Ovary (tissue), 9 donors: ENCODE measurements around the gene RALBP1. TPM values are rescaled to one million over a fixed set of nuclear protein-coding genes. Genes with fewer than 3 reads are reported as not detected.

Experiments used
- DNase-seq, 5 donors: peaks; one replicate each; pipeline ENCODE4 v3.0.0-alpha.2; 2019 to 2020
- H3K27ac ChIP-seq, 2 donors: fragments of 200-600 bp; one replicate each; pipeline versions ENCODE4 v1.5.1 to v1.8.0; 2019 to 2022
- H3K27me3 ChIP-seq: fragments of 200-600 bp; one replicate; pipeline ENCODE4 v1.8.0; 2022
- H3K36me3 ChIP-seq: fragments of 200-600 bp; sonication (generic); one replicate; pipeline ENCODE4 v1.5.1; 2019
- H3K4me1 ChIP-seq: one replicate; pipeline ENCODE4 v1.8.1; 2013; ENCODE audit warnings: mild to moderate bottlenecking, moderate library complexity; ENCODE audit not compliant: insufficient read depth
- H3K4me3 ChIP-seq: fragments of 200-600 bp; sonication (generic); one replicate; pipeline ENCODE4 v1.5.1; 2017
- H3K9me3 ChIP-seq, 2 donors: fragments of 200-600 bp in 1 of 2; sonication (generic) in 1 of 2; one replicate each; pipeline versions ENCODE4 v1.5.1 to v1.8.1; 2013 to 2019; ENCODE audit warnings: mild to moderate bottlenecking in 1 of 2, moderate library complexity in 1 of 2
- EP300 ChIP-seq: sonication (generic); formaldehyde crosslinking; IDR thresholded peaks from one replicate; pipeline ENCODE4 v1.6.1; 2017; ENCODE audit warnings: antibody characterized with exemption
- POLR2A ChIP-seq: fragments of 450-650 bp; IDR thresholded peaks from one replicate; pipeline ENCODE4 v1.6.1; 2017; ENCODE audit warnings: antibody characterized with exemption, mild to moderate bottlenecking, moderate library complexity
- WGBS, 3 donors: extraction: QIAGEN DNeasy Blood & Tissue Kit in 1 of 3; methylation state at CpG; one replicate each; pipeline versions ENCODE4 v1.1.5 to v1.1.7; 2013 to 2017; 5-methylcytosine and 5-hydroxymethylcytosine counted together
- intact Hi-C, 4 donors: fragments of 100-400 bp; cut with DNase I; formaldehyde crosslinking; loops; one replicate each; pipeline versions ENCODE4 v1.11.0 to v1.15.1; 2022 to 2023
- polyA plus RNA-seq, 2 donors: library from polyadenylated mRNA; stranded (reverse); fragments of 200-250 nt in 1 of 2; fragments of 350-450 nt in 1 of 2; fragmentation: Illumina TruSeq in 1 of 2; extraction: RNeasy Lipid Tissue Mini Kit (QIAGEN cat#74804) in 1 of 2; gene quantifications; one replicate each; pipeline ENCODE4 v1.2.3, GENCODE V29; 2013 to 2014
- total RNA-seq, 7 donors: library from RNA; depleted of rRNA in 2 of 7; stranded (reverse); fragments of >200 nt in 2 of 7; fragmentation: NEBNext Ultra II Directional in 3 of 7; extraction: Animal tissue kit (Norgen Biotek cat#: 25700) in 3 of 7; gene quantifications; one replicate each; pipeline versions ENCODE4 v1.1.0 to v1.2.4, GENCODE V29; 2016 to 2023
- TF ChIP-seq, protein P1 (sequence below), 3 donors: fragments of 450-650 bp in 2 of 3; fragments of 200-600 bp in 1 of 3; IDR thresholded peaks; one replicate each; pipeline versions ENCODE4 v1.5.1 to v1.8.0; 2016 to 2022; ENCODE audit warnings: antibody characterized with exemption in 3 of 3, mild to moderate bottlenecking in 1 of 3
- donor health status: DM: no; HTN: no; CAD: no; lungs with moderate emphysema.
- donor health status: DM: no; HTN: no; CAD: no.
- donor health status: Bipolar disorder and iron deficiency.
- donor health status: DM: yes; HTN: yes; CAD: no.
- donor health status: DM: no; HTN: no; CAD: no.
- donor health status: DM: yes; HTN: yes; CAD: no.

Gene RALBP1
- total and polyA plus RNA-seq, 9 donors = 24.7 to 66.3 (median 42.1) TPM

- 61 to 70% (median 66%) methylated on average over 18 of the region's 18 CpGs for WGBS, 3 donors
- TF ChIP-seq EP300 (no peak), POLR2A (no peak)
- TF ChIP-seq, protein P1, sequence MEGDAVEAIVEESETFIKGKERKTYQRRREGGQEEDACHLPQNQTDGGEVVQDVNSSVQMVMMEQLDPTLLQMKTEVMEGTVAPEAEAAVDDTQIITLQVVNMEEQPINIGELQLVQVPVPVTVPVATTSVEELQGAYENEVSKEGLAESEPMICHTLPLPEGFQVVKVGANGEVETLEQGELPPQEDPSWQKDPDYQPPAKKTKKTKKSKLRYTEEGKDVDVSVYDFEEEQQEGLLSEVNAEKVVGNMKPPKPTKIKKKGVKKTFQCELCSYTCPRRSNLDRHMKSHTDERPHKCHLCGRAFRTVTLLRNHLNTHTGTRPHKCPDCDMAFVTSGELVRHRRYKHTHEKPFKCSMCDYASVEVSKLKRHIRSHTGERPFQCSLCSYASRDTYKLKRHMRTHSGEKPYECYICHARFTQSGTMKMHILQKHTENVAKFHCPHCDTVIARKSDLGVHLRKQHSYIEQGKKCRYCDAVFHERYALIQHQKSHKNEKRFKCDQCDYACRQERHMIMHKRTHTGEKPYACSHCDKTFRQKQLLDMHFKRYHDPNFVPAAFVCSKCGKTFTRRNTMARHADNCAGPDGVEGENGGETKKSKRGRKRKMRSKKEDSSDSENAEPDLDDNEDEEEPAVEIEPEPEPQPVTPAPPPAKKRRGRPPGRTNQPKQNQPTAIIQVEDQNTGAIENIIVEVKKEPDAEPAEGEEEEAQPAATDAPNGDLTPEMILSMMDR (IDR thresholded peaks at IDR 0.05) = no peak
- H3K27me3 ChIP-seq = no peaks in the 10 kb centered on the region
- H3K27ac ChIP-seq = no peak overlapping the region
- no peak for DNase-seq
- H3K4me3 ChIP-seq = no peak overlapping the region
- no peaks in the 10 kb centered on the region for H3K36me3 ChIP-seq
- H3K4me1 ChIP-seq = peaks cover 6% of the 10 kb centered on the region
- no peaks in the 10 kb centered on the region for H3K9me3 ChIP-seq
- intact Hi-C loops = loop anchor here in 1 of 4 donors (10.0 kb wide), 1 partner anchor 1289 kb away; no protein-coding TSS in a partner anchor
Measured at GRCh38 chr18:9434122-9434701, 41.1 kb upstream of the RALBP1 start.

- H3K9me3 ChIP-seq = no peaks in the 10 kb centered on the region
- no peak overlapping the region for H3K4me3 ChIP-seq
- intact Hi-C loops = loop anchor here in 1 of 4 donors (10.0 kb wide), 1 partner anchor 1290 kb away; no protein-coding TSS in a partner anchor
- H3K36me3 ChIP-seq = no peaks in the 10 kb centered on the region
- WGBS, 3 donors = 97% methylated on average over 17 of the region's 17 CpGs
- peaks cover 6% of the 10 kb centered on the region for H3K4me1 ChIP-seq
- no peak overlapping the region for H3K27ac ChIP-seq
- DNase-seq = no peak
- H3K27me3 ChIP-seq = no peaks in the 10 kb centered on the region
- TF ChIP-seq, protein P1 (IDR thresholded peaks at IDR 0.05) = no peak
- no peak for TF ChIP-seq EP300
- no peak for TF ChIP-seq POLR2A
Measured at GRCh38 chr18:9435041-9435440, 40.3 kb upstream of the RALBP1 start.

GRCh38 chr18:9436206-9436929 is 38.9 kb upstream of the RALBP1 start:
- Histone ChIP-seq H3K4me3 (no peak overlapping the region), H3K4me1 (peaks cover 6% of the 10 kb centered on the region), H3K36me3 (no peaks in the 10 kb centered on the region), H3K27me3 (no peaks in the 10 kb centered on the region), H3K9me3 (no peaks in the 10 kb centered on the region), H3K27ac (no peak overlapping the region)
- intact Hi-C loops = loop anchor here in 1 of 4 donors (10.0 kb wide), 1 partner anchor 1292 kb away; no protein-coding TSS in a partner anchor
- no peak for TF ChIP-seq EP300
- TF ChIP-seq, protein P1 (IDR thresholded peaks at IDR 0.05) = no peak
- no peak for TF ChIP-seq POLR2A
- DNase-seq = no peak
- WGBS, 3 donors = 50 to 52% (median 51%) methylated on average over 5 of the region's 5 CpGs

DNA sequence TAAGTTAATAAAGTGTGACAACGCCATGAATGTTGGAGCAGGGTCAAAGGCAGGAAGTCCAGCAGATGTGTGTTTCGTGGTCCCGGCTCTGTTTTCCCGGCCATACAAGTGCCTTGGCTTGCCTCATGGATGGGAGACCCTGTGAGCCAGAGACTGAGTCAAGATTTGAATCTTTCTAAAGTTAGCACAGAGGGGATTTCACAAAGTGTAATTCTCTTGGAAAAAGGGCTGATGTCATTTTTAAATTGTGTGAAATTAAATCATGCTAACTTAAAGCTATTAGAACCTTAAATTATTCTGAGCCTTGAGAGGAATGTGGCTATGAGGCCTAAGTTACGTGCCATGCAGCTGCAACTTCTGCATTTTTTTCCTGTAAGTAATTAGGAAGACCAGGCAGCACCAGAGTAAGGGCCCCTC is 38.3 kb upstream of the RALBP1 start:
- H3K4me1 ChIP-seq = peaks cover 6% of the 10 kb centered on the region
- H3K27ac ChIP-seq = no peak overlapping the region
- H3K36me3 ChIP-seq = no peaks in the 10 kb centered on the region
- intact Hi-C loops = loop anchor here in 1 of 4 donors (10.0 kb wide), 1 partner anchor 1292 kb away; no protein-coding TSS in a partner anchor
- WGBS, 3 donors = 11 to 28% (median 22%) methylated on average over 5 of the region's 5 CpGs
- no peaks in the 10 kb centered on the region for H3K9me3 ChIP-seq
- no peak for TF ChIP-seq POLR2A
- TF ChIP-seq, protein P1 (IDR thresholded peaks at IDR 0.05) = no peak
- TF ChIP-seq EP300 = no peak
- H3K4me3 ChIP-seq = no peak overlapping the region
- H3K27me3 ChIP-seq = no peaks in the 10 kb centered on the region
- no peak for DNase-seq
